Lung (tissue), 12 donors: ENCODE results near the gene HAUS2. TPM values are rescaled to one million over a fixed set of nuclear protein-coding genes. Genes with fewer than 3 reads are reported as not detected.
A peak's percentile ranks its signal among the peaks of the same experiment; 100 is the strongest.

Experiments used
- ATAC-seq: fragments of 200-7000 bp; cut with Tn5 transposase; one replicate; pipeline ENCODE4 v1.9.1; 2020; ENCODE audit warnings: moderate number of reproducible peaks; ENCODE audit not compliant: insufficient read depth, low FRiP score
- DNase-seq, 3 donors: peaks; one replicate each; pipeline ENCODE4 v3.0.0-alpha.2; 2013 to 2017
- H3K27ac ChIP-seq, 2 donors: one replicate each; pipeline ENCODE4 v1.5.1; 2013; ENCODE audit warnings: mild to moderate bottlenecking in 2 of 2, moderate library complexity in 2 of 2, control low read depth in 1 of 2, inconsistent platforms in 1 of 2, low read depth in 1 of 2, low read length in 1 of 2
- H3K27me3 ChIP-seq, 3 donors: one replicate each; pipeline ENCODE4 v1.5.1; 2013; ENCODE audit warnings: low read length in 2 of 3; ENCODE audit not compliant: control insufficient read depth in 3 of 3, insufficient read depth in 3 of 3
- H3K36me3 ChIP-seq, 4 donors: one replicate each; pipeline ENCODE4 v1.5.1; 2013; ENCODE audit warnings: low read length in 4 of 4, mild to moderate bottlenecking in 1 of 4, moderate library complexity in 1 of 4; ENCODE audit not compliant: control insufficient read depth in 4 of 4, insufficient read depth in 4 of 4
- H3K4me1 ChIP-seq, 5 donors: one replicate each; pipeline ENCODE4 v1.5.1; 2013; ENCODE audit warnings: low read length in 5 of 5, mild to moderate bottlenecking in 2 of 5, moderate library complexity in 1 of 5; ENCODE audit not compliant: control insufficient read depth in 5 of 5, insufficient read depth in 5 of 5
- H3K4me3 ChIP-seq: one replicate; pipeline ENCODE4 v1.5.1; 2013; ENCODE audit warnings: mild to moderate bottlenecking, control low read depth, moderate library complexity
- H3K9ac ChIP-seq, 2 donors: one replicate each; pipeline ENCODE4 v1.5.1; 2013; ENCODE audit warnings: low read length in 2 of 2, control low read depth in 1 of 2; ENCODE audit not compliant: insufficient read depth in 1 of 2
- H3K9me3 ChIP-seq, 4 donors: one replicate each; pipeline ENCODE4 v1.5.1; 2013; ENCODE audit warnings: low read length in 3 of 4, mild to moderate bottlenecking in 1 of 4, moderate library complexity in 1 of 4; ENCODE audit not compliant: control insufficient read depth in 4 of 4, insufficient read depth in 3 of 4
- WGBS, 2 donors: extraction: QIAGEN DNeasy Blood & Tissue Kit; methylation state at CpG; one replicate each; pipeline ENCODE4 v1.1.7; 2013; 5-methylcytosine and 5-hydroxymethylcytosine counted together
- polyA plus RNA-seq, 2 donors: library from polyadenylated mRNA; stranded (reverse); fragments of 200-250 nt; gene quantifications; one replicate each; pipeline ENCODE4 v1.2.1, GENCODE V29; 2013
- total RNA-seq, 2 donors: library from RNA; depleted of rRNA in 1 of 2; stranded (reverse); fragments of >200 nt in 1 of 2; gene quantifications; one replicate each; pipeline ENCODE4 v1.2.1, GENCODE V29; 2014 to 2021
- TF ChIP-seq, protein P1 (sequence below): IDR thresholded peaks from 2 replicates; pipeline ENCODE4 v1.5.1; 2012; ENCODE audit warnings: mild to moderate bottlenecking; ENCODE audit errors: control extremely low read depth, extremely low read depth
- donor health status: control.
- donor health status: control.
- donor health status: Bipolar disorder and iron deficiency.
- donor health status: healthy.
- donor health status: DM: yes; HTN: yes; CAD: no.

HAUS2 gene
- total and polyA plus RNA-seq, 4 donors, result 12.9 to 32.3 (median 16.5) TPM

DNA sequence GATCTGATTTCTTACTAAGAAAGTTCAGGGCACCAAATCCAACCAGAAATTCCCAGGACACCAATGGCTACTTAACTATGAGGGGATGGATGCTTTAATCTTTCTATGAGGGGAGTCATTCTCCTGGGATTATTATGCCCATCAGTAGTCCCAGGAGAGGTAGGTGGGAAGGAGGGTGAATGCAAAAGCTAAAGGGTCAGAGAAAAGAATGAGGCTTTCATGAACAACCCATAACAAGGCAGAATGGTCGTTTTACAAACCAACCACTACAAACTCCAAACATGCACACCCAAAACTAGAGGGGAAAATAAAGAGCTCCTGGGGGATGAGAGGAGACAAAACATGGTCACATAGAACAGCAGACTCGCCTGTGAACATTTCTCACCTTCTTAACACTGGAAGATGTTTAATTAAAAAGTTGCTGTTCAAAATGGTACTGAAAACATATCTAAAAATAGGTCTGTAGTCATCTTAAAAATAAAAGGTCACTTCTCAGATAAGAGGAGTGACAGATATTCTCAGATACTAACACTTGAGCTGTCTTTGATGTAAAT is 30.4 kb downstream of the HAUS2 start:
- Histone ChIP-seq H3K27me3 (no peaks in the 10 kb centered on the region), H3K9ac (no peak overlapping the region), H3K4me1 (peaks cover 4 to 50% (median 6%) of the 10 kb centered on the region in 5 donors), H3K36me3 (no peaks in the 10 kb centered on the region), H3K9me3 (no peaks in the 10 kb centered on the region), H3K4me3 (no peak overlapping the region), H3K27ac (no peak overlapping the region)
- TF ChIP-seq, protein P1, sequence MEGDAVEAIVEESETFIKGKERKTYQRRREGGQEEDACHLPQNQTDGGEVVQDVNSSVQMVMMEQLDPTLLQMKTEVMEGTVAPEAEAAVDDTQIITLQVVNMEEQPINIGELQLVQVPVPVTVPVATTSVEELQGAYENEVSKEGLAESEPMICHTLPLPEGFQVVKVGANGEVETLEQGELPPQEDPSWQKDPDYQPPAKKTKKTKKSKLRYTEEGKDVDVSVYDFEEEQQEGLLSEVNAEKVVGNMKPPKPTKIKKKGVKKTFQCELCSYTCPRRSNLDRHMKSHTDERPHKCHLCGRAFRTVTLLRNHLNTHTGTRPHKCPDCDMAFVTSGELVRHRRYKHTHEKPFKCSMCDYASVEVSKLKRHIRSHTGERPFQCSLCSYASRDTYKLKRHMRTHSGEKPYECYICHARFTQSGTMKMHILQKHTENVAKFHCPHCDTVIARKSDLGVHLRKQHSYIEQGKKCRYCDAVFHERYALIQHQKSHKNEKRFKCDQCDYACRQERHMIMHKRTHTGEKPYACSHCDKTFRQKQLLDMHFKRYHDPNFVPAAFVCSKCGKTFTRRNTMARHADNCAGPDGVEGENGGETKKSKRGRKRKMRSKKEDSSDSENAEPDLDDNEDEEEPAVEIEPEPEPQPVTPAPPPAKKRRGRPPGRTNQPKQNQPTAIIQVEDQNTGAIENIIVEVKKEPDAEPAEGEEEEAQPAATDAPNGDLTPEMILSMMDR, result no peak
- DNase-seq, result no peak
- 86 to 90% methylated on average over 2 of the region's 2 CpGs for WGBS, 2 donors
- no peak for ATAC-seq

DNA sequence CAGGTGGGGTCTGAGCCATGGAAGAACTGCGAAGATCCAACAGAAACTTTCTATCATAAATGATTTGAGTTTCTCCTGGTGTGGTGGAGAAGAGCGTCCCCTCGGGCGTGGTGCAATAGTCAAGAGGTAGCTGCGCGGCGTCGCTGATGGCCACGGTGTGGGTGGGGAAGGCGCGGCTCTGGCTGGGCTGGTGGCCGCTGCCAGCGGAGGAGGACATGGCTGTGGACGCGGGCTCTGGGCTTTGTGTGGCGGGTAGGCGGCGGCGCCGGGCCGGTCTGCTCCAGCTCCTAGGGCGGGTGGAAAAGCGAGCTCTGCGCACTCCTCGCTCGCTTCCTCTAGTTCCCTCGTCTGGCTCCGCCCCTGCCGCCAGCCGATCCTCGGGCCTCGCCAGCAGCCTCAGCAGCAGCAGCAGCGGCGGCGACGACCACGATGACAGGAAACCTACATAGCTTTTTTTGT is 32.7 kb downstream of the HAUS2 start:
- DNase-seq (peak; percentile 88 to 94 (median 90)), ATAC-seq (peak; percentile 91)
- peaks cover 4 to 49% (median 6%) of the 10 kb centered on the region in 5 donors for H3K4me1 ChIP-seq
- TF ChIP-seq, protein P1, result no peak
- H3K9ac ChIP-seq, result peak overlapping the region in 1 of 2 donors; percentile 38
- no peaks in the 10 kb centered on the region for H3K27me3 ChIP-seq
- WGBS, 2 donors, result 1% methylated on average over 37 of the region's 37 CpGs
- H3K4me3 ChIP-seq, result peak overlapping the region; percentile 21
- H3K36me3 ChIP-seq, result peaks cover 0 to 5% (median under 1%) of the 10 kb centered on the region in 4 donors
- peaks cover 0 to 1% (median 0%) of the 10 kb centered on the region in 4 donors for H3K9me3 ChIP-seq
- peak overlapping the region; percentile 83 for H3K27ac ChIP-seq

DNA sequence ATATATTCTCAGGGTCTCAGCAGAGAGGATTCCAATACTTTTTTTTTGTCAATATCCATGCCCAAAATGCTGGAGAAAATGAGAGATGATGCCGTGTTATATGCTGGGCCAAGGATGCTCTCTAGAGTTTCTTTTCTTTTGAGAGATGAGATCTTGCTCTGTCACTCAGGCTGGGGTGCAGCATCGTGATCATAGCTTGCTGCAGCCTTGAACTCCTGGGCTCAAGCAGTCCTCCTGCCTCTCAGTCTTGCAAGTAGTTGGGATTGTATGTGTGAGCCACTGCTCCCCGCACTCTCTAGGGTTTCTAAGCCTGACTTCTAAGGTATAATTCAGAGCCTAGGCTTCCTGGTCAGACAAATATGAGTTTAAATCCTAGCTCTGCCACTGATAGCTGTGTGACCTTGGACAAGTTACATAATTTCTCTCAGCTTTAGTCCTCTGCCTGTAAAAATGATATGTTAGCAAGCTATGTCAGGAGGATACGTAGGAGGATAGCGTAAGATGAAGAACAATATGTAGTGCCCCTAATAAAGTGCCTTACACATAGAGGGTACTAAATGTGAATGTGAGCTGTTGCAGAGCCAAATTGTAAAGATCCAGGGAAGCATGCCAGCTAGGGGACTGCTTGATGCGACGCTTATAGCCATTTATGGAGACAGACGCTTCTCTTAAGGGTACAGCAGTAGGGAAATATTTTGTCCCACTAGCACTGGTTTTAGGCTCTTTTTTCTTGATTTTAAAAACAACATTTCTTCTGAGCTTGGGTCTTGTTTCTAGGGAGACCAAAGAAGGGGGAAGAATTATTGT is 34.1 kb downstream of the HAUS2 start:
- WGBS, 2 donors, result 85 to 88% methylated on average over 8 of the region's 8 CpGs
- Histone ChIP-seq H3K27me3 (no peaks in the 10 kb centered on the region), H3K36me3 (peaks cover 0 to 6% (median 2%) of the 10 kb centered on the region in 4 donors), H3K4me1 (peaks cover 0 to 35% (median 7%) of the 10 kb centered on the region in 5 donors), H3K4me3 (no peak overlapping the region), H3K27ac (peak overlapping the region in 1 of 2 donors; percentile 59), H3K9ac (no peak overlapping the region), H3K9me3 (peaks cover 0 to 1% (median 0%) of the 10 kb centered on the region in 4 donors)
- DNase-seq (peak in 2 of 3 donors; percentile 50 to 56), ATAC-seq (no peak)
- TF ChIP-seq, protein P1, result no peak
